PFSK-1 (cell line): ENCODE measurements around the gene TBC1D9.

Source experiments
- FOXP2 ChIP-seq: optimal IDR thresholded peaks from 2 replicates; pipeline ENCODE3; 2011; ENCODE audit warnings: borderline replicate concordance, control low read depth, inconsistent platforms; ENCODE audit not compliant: insufficient read depth; ENCODE audit errors: extremely low read length, extremely low read depth
- POLR2AphosphoS5 ChIP-seq: IDR thresholded peaks from 2 replicates; pipeline ENCODE4 v1.6.1; 2012; ENCODE audit warnings: low read depth, mild to moderate bottlenecking, control low read depth, low read length, moderate library complexity
- REST ChIP-seq, 2 experiments: IDR thresholded peaks; 2 replicates each; pipeline versions ENCODE4 v1.6.1 to v1.8.0; 2011 to 2012; ENCODE audit warnings: low read depth in 2 of 2, low read length in 2 of 2, control low read depth in 1 of 2, inconsistent platforms in 1 of 2, mild to moderate bottlenecking in 1 of 2, moderate library complexity in 1 of 2; ENCODE audit not compliant: insufficient read depth in 1 of 2
- SIN3A ChIP-seq: IDR thresholded peaks from 2 replicates; pipeline ENCODE4 v1.6.1; 2012; ENCODE audit warnings: mild to moderate bottlenecking, low read length, moderate library complexity, borderline replicate concordance; ENCODE audit not compliant: insufficient read depth
- TAF1 ChIP-seq: IDR thresholded peaks from 2 replicates; pipeline ENCODE4 v1.6.1; 2012; ENCODE audit warnings: low read length, control low read depth, borderline replicate concordance; ENCODE audit not compliant: insufficient read depth

Gene TBC1D9

GRCh38 chr4:140729344-140730049, 26.7 kb downstream of the TBC1D9 start:
- no peak for TF ChIP-seq SIN3A
- no peak for TF ChIP-seq REST (IDR thresholded peaks at IDR 0.05; ENCODE audit: insufficient read depth in 1 of 2, low read depth in 2 of 2, low read length in 2 of 2)
- TF ChIP-seq POLR2AphosphoS5, result no peak
- TF ChIP-seq FOXP2, result no peak
- no peak for TF ChIP-seq TAF1

- no peak for TF ChIP-seq POLR2AphosphoS5
- no peak for TF ChIP-seq SIN3A
- no peak for TF ChIP-seq REST (IDR thresholded peaks at IDR 0.05; ENCODE audit: insufficient read depth in 1 of 2, low read depth in 2 of 2, low read length in 2 of 2)
- no peak for TF ChIP-seq TAF1
- TF ChIP-seq FOXP2, result no peak
These were observed 29.2 kb downstream of the TBC1D9 start for GRCh38 chr4:140726776-140727500.

GRCh38 chr4:140725556-140725955, 30.6 kb downstream of the TBC1D9 start:
- TF ChIP-seq REST (IDR thresholded peaks at IDR 0.05; ENCODE audit: insufficient read depth in 1 of 2, low read depth in 2 of 2, low read length in 2 of 2) (no peak), POLR2AphosphoS5 (no peak), SIN3A (no peak), TAF1 (no peak), FOXP2 (no peak)

- no peak for TF ChIP-seq SIN3A
- TF ChIP-seq FOXP2, result no peak
- no peak for TF ChIP-seq POLR2AphosphoS5
- TF ChIP-seq REST (IDR thresholded peaks at IDR 0.05; ENCODE audit: insufficient read depth in 1 of 2, low read depth in 2 of 2, low read length in 2 of 2), result no peak
These were observed 31.4 kb downstream of the TBC1D9 start for GRCh38 chr4:140724760-140725159.
